Heart left ventricle (tissue), 16 donors: ENCODE data around the gene NTM. TPM values are rescaled to one million over a fixed set of nuclear protein-coding genes. Genes with fewer than 3 reads are reported as not detected.
A peak's percentile ranks its signal among the peaks of the same experiment; 100 is the strongest.

Source experiments
- ATAC-seq, 4 donors: fragments of 200-7000 bp; cut with Tn5 transposase; one replicate each; pipeline ENCODE4 v1.9.1; 2020 to 2022; ENCODE audit warnings: moderate library complexity in 4 of 4, mild to moderate bottlenecking in 3 of 4, moderate number of reproducible peaks in 1 of 4
- DNase-seq, 5 donors: peaks; one replicate each; pipeline ENCODE4 v3.0.0-alpha.2; 2020
- H3K27ac ChIP-seq, 12 donors: fragments of 200-600 bp; sonication (generic) in 4 of 12; one replicate each; pipeline versions ENCODE4 v1.5.0 to v1.8.0; 2016 to 2022; ENCODE audit warnings: mild to moderate bottlenecking in 2 of 12
- H3K27me3 ChIP-seq, 9 donors: fragments of 200-600 bp; sonication (generic) in 2 of 9; one replicate each; pipeline versions ENCODE4 v1.5.1 to v1.8.0; 2016 to 2022; ENCODE audit warnings: mild to moderate bottlenecking in 3 of 9
- H3K36me3 ChIP-seq, 9 donors: fragments of 200-600 bp; sonication (generic) in 2 of 9; one replicate each; pipeline versions ENCODE4 v1.5.0 to v1.8.0; 2018 to 2022; ENCODE audit warnings: mild to moderate bottlenecking in 2 of 9
- H3K4me1 ChIP-seq, 12 donors: fragments of 200-600 bp; sonication (generic) in 4 of 12; one replicate each; pipeline versions ENCODE4 v1.5.0 to v1.8.0; 2016 to 2022; ENCODE audit warnings: mild to moderate bottlenecking in 3 of 12
- H3K4me3 ChIP-seq, 12 donors: fragments of 200-600 bp; sonication (generic) in 4 of 12; one replicate each; pipeline versions ENCODE4 v1.5.0 to v1.8.0; 2017 to 2022; ENCODE audit warnings: mild to moderate bottlenecking in 9 of 12, moderate library complexity in 4 of 12
- H3K9me3 ChIP-seq, 12 donors: fragments of 200-600 bp; sonication (generic) in 4 of 12; one replicate each; pipeline versions ENCODE4 v1.5.0 to v1.8.0; 2016 to 2022; ENCODE audit warnings: mild to moderate bottlenecking in 1 of 12
- CTCF ChIP-seq, 12 donors: fragments of 200-600 bp; sonication (generic) in 4 of 12; IDR thresholded peaks; one replicate each; pipeline versions ENCODE4 v1.5.0 to v1.8.0; 2018 to 2022; ENCODE audit warnings: antibody characterized with exemption in 12 of 12, mild to moderate bottlenecking in 5 of 12
- POLR2A ChIP-seq, 2 donors: fragments of 450-650 bp; IDR thresholded peaks; one replicate each; pipeline ENCODE4 v1.6.1; 2017; ENCODE audit warnings: antibody characterized with exemption in 2 of 2, mild to moderate bottlenecking in 2 of 2, moderate library complexity in 2 of 2
- WGBS, 4 donors: extraction: QIAGEN DNeasy Blood & Tissue Kit in 2 of 4; methylation state at CpG; one replicate each; pipeline versions ENCODE4 v1.1.5 to v1.1.7; 2013 to 2018; 5-methylcytosine and 5-hydroxymethylcytosine counted together
- intact Hi-C, 10 donors: fragments of 100-400 bp; cut with DNase I; formaldehyde crosslinking; loops; one replicate each; pipeline versions ENCODE4 v1.11.1 to v1.14.2; 2022
- polyA plus RNA-seq, 2 donors: library from polyadenylated mRNA; stranded (reverse); fragments of 200-250 nt; gene quantifications; one replicate each; pipeline ENCODE4 v1.2.3, GENCODE V29; 2013
- total RNA-seq, 9 donors: library from RNA; depleted of rRNA in 2 of 9; stranded (reverse); fragments of >200 nt in 2 of 9; fragmentation: NEBNext Ultra II Directional in 3 of 9; extraction: Animal tissue kit (Norgen Biotek cat#: 25700) in 3 of 9; gene quantifications; one replicate each; pipeline versions ENCODE4 v1.1.0 to v1.2.4, GENCODE V29; 2016 to 2023
- donor health status: ischemic (EF 13 %, LVEDD 7.1; RV severe dilation, severe dysfunction).
- donor health status: healthy with polysubstance abuse.
- donor health status: DM: no; HTN: yes; CAD: no.
- donor health status: DM: no; HTN: no; CAD: no.
- donor health status: ischemic (EF 25% LVEDD 6.9; RV normal size, moderate dysfunction).
- donor health status: ischemic (EF 25% LVEDD 5.7; RV mildly dilated, moderate dysfunction).
- donor health status: healthy.
- donor health status: DM: yes; HTN: yes; CAD: no.
- donor health status: ischemic (EF 35%, LVEDD 5.7; RV mildly dilated, moderate dysfunction).
- donor health status: nonischemic (EF 11% LVEDD 7.7; RV severe dilation, severe dysfunction).
- donor health status: DM: yes; HTN: yes; CAD: no.
- donor health status: PGD.
- donor health status: ischemic (EF 29% LVEDD 5.4; RV normal size, mild dysfunction).
- donor health status: nonischemic (EF 23%, LVEDD 6.1; RV moderate dilation, normal function).

The NTM gene
- total and polyA plus RNA-seq, 11 donors, result 0.40 to 7.7 (median 1.5) TPM

- DNase-seq (no peak), ATAC-seq (no peak)
- no peak overlapping the region for H3K4me3 ChIP-seq
- no peaks in the 10 kb centered on the region for H3K4me1 ChIP-seq
- H3K9me3 ChIP-seq, result no peaks in the 10 kb centered on the region
- no peak for TF ChIP-seq CTCF (IDR thresholded peaks at IDR 0.05)
- no peak for TF ChIP-seq POLR2A (IDR thresholded peaks at IDR 0.05)
- peaks cover 0 to 1% (median 0%) of the 10 kb centered on the region in 9 donors for H3K27me3 ChIP-seq
- H3K36me3 ChIP-seq, result no peaks in the 10 kb centered on the region
- intact Hi-C loops, result loop anchor here in 1 of 10 donors (5.0 kb wide), 1 partner anchor 153 kb away; no protein-coding TSS in a partner anchor
- no peak overlapping the region for H3K27ac ChIP-seq
Measured at GRCh38 chr11:131874070-131874469, 503.7 kb downstream of the NTM start.

GRCh38 chr11:131875611-131876010 is 505.2 kb downstream of the NTM start:
- peaks cover 0 to 10% (median 0%) of the 10 kb centered on the region in 9 donors for H3K27me3 ChIP-seq
- intact Hi-C loops, result no loop called here
- DNase-seq, result no peak
- H3K4me1 ChIP-seq, result no peaks in the 10 kb centered on the region
- H3K4me3 ChIP-seq, result no peak overlapping the region
- no peaks in the 10 kb centered on the region for H3K36me3 ChIP-seq
- peak in 3 of 4 donors; percentile 46 to 67 (median 55) for ATAC-seq
- no peaks in the 10 kb centered on the region for H3K9me3 ChIP-seq
- WGBS, 4 donors, result 59 to 65% (median 63%) methylated on average over 5 of the region's 5 CpGs
- TF ChIP-seq CTCF (IDR thresholded peaks at IDR 0.05) (no peak), POLR2A (IDR thresholded peaks at IDR 0.05) (no peak)
- no peak overlapping the region for H3K27ac ChIP-seq

- intact Hi-C loops, result no loop called here
- WGBS, 4 donors, result 80 to 91% (median 83%) methylated on average over 10 of the region's 10 CpGs
- Histone ChIP-seq H3K4me3 (no peak overlapping the region), H3K27ac (no peak overlapping the region), H3K4me1 (no peaks in the 10 kb centered on the region), H3K9me3 (no peaks in the 10 kb centered on the region), H3K36me3 (no peaks in the 10 kb centered on the region), H3K27me3 (peaks cover 0 to 10% (median 0%) of the 10 kb centered on the region in 9 donors)
- no peak for TF ChIP-seq POLR2A (IDR thresholded peaks at IDR 0.05)
- no peak for TF ChIP-seq CTCF (IDR thresholded peaks at IDR 0.05)
- DNase-seq (no peak), ATAC-seq (no peak)
Measured at GRCh38 chr11:131877246-131877942, 507.0 kb downstream of the NTM start.

GRCh38 chr11:131880316-131880715 is 509.9 kb downstream of the NTM start:
- TF ChIP-seq POLR2A (IDR thresholded peaks at IDR 0.05), result no peak
- no peak for TF ChIP-seq CTCF (IDR thresholded peaks at IDR 0.05)
- H3K27me3 ChIP-seq, result peaks cover 0 to 16% (median 0%) of the 10 kb centered on the region in 9 donors
- WGBS, 4 donors, result 28 to 40% (median 30%) methylated on average over 3 of the region's 3 CpGs
- H3K9me3 ChIP-seq, result no peaks in the 10 kb centered on the region
- no peak overlapping the region for H3K4me3 ChIP-seq
- H3K4me1 ChIP-seq, result no peaks in the 10 kb centered on the region
- ATAC-seq (no peak), DNase-seq (no peak)
- H3K36me3 ChIP-seq, result no peaks in the 10 kb centered on the region
- H3K27ac ChIP-seq, result no peak overlapping the region
- intact Hi-C loops, result no loop called here
